Breast epithelium (tissue), 3 donors: ENCODE measurements around the gene TRAF4.

Source experiments
- CTCF ChIP-seq, 3 donors: fragments of 450-650 bp; IDR thresholded peaks; one replicate each; pipeline ENCODE4 v1.5.1; 2016 to 2017; ENCODE audit warnings: antibody characterized with exemption in 3 of 3, mild to moderate bottlenecking in 3 of 3, moderate library complexity in 3 of 3
- POLR2A ChIP-seq: fragments of 450-650 bp; IDR thresholded peaks from one replicate; pipeline ENCODE4 v1.6.1; 2016; ENCODE audit warnings: antibody characterized with exemption, mild to moderate bottlenecking, moderate library complexity
- POLR2AphosphoS5 ChIP-seq, 3 donors: sonication (generic); formaldehyde crosslinking; IDR thresholded peaks; one replicate each; pipeline ENCODE4 v1.6.1; 2017; ENCODE audit warnings: antibody characterized with exemption in 3 of 3

- TF ChIP-seq CTCF (IDR thresholded peaks at IDR 0.05) (no peak), POLR2A (no peak), POLR2AphosphoS5 (IDR thresholded peaks at IDR 0.05) (no peak)
These were observed 3.1 kb upstream of the TRAF4 start for GRCh38 chr17:28740406-28741357.
